GM08714 (cell line): Measurements from ENCODE around the gene NUDT4.

Experiments
- H3K4me3 ChIP-seq: fragments of 200-500 bp; sonication (Bioruptor generic); 2 replicates; pipeline ENCODE4 v1.5.1; 2014; ENCODE audit warnings: mild to moderate bottlenecking, low read length, inconsistent platforms
- ZNF274 ChIP-seq: IDR thresholded peaks from 2 replicates; pipeline ENCODE4 v1.6.1; 2012; ENCODE audit warnings: mild to moderate bottlenecking, low read depth, low read length

Gene NUDT4

GRCh38 chr12:93442411-93443340, 65.0 kb downstream of the NUDT4 start:
- H3K4me3 ChIP-seq, result peak overlapping the region; percentile 90
- no peak for TF ChIP-seq ZNF274

- TF ChIP-seq ZNF274, result no peak
- H3K4me3 ChIP-seq, result no peak overlapping the region
Measured at GRCh38 chr12:93443576-93443975, 65.9 kb downstream of the NUDT4 start.

- no peak overlapping the region for H3K4me3 ChIP-seq
- TF ChIP-seq ZNF274, result no peak
Measured at GRCh38 chr12:93447555-93448290, 70.0 kb downstream of the NUDT4 start.

GRCh38 chr12:93448796-93449195, 71.1 kb downstream of the NUDT4 start:
- no peak for TF ChIP-seq ZNF274

GRCh38 chr12:93449277-93449676, 71.6 kb downstream of the NUDT4 start:
- H3K4me3 ChIP-seq, result no peak overlapping the region
- no peak for TF ChIP-seq ZNF274

More at GRCh38 chr12:93448796-93449195, 71.1 kb downstream of the NUDT4 start:
- H3K4me3 ChIP-seq, result no peak overlapping the region

GRCh38 chr12:93451423-93452158, 73.9 kb downstream of the NUDT4 start:
- no peak for TF ChIP-seq ZNF274
- no peak overlapping the region for H3K4me3 ChIP-seq

- TF ChIP-seq ZNF274, result no peak
- no peak overlapping the region for H3K4me3 ChIP-seq
Measured at GRCh38 chr12:93453633-93454032, 75.9 kb downstream of the NUDT4 start.

GRCh38 chr12:93456077-93456476, 78.4 kb downstream of the NUDT4 start:
- no peak for TF ChIP-seq ZNF274
- H3K4me3 ChIP-seq, result no peak overlapping the region
